Left ventricle myocardium inferior (tissue), 1 donor: ENCODE measurements around the gene NFASC. TPM values are rescaled to one million over a fixed set of nuclear protein-coding genes. Genes with fewer than 3 reads are reported as not detected.

ENCODE experiments used
- DNase-seq: peaks from one replicate; pipeline ENCODE4 v3.0.0-alpha.2; 2020
- H3K27ac ChIP-seq: fragments of 200-600 bp; replicated peaks from 2 replicates; pipeline ENCODE4 v1.8.0; 2021
- H3K27me3 ChIP-seq: fragments of 200-600 bp; 2 replicates; pipeline ENCODE4 v1.8.0; 2021; ENCODE audit warnings: low read depth
- H3K36me3 ChIP-seq: fragments of 200-600 bp; 2 replicates; pipeline ENCODE4 v1.8.0; 2021
- H3K4me1 ChIP-seq: fragments of 200-600 bp; 2 replicates; pipeline ENCODE4 v1.8.0; 2021
- H3K4me3 ChIP-seq: fragments of 200-600 bp; 2 replicates; pipeline ENCODE4 v1.8.0; 2021; ENCODE audit warnings: mild to moderate bottlenecking, moderate library complexity
- H3K9me3 ChIP-seq: fragments of 200-600 bp; replicated peaks from 2 replicates; pipeline ENCODE4 v1.8.0; 2021
- intact Hi-C: fragments of 100-400 bp; cut with micrococcal nuclease; formaldehyde crosslinking; loops from one replicate; pipeline ENCODE4 v1.11.0; 2022
- long read RNA-seq: library from polyadenylated mRNA; unstranded; transcript quantifications from one replicate; pipeline ENCODE4 v2.0.0, GENCODE V29; 2021
- total RNA-seq: library from RNA; stranded (reverse); fragmentation: NEBNext Ultra II Directional; extraction: Animal tissue kit (Norgen Biotek cat#: 25700); gene quantifications from one replicate; pipeline ENCODE4 v1.2.1, GENCODE V29; 2021
- TF ChIP-seq, protein P1 (sequence below): fragments of 200-600 bp; IDR thresholded peaks from 2 replicates; pipeline ENCODE4 v1.8.0; 2021; ENCODE audit warnings: antibody characterized with exemption, mild to moderate bottlenecking, borderline replicate concordance
- donor health status: DM: no; HTN: yes; CAD: no; lungs with severe emphysema.

The NFASC gene
- 8.2 TPM for total RNA-seq
- long read RNA-seq, partial matches to known transcripts, result 2 of 14 reads
- long read RNA-seq, other reads (novel, unspliced or antisense), result 12 of 14 reads

DNA sequence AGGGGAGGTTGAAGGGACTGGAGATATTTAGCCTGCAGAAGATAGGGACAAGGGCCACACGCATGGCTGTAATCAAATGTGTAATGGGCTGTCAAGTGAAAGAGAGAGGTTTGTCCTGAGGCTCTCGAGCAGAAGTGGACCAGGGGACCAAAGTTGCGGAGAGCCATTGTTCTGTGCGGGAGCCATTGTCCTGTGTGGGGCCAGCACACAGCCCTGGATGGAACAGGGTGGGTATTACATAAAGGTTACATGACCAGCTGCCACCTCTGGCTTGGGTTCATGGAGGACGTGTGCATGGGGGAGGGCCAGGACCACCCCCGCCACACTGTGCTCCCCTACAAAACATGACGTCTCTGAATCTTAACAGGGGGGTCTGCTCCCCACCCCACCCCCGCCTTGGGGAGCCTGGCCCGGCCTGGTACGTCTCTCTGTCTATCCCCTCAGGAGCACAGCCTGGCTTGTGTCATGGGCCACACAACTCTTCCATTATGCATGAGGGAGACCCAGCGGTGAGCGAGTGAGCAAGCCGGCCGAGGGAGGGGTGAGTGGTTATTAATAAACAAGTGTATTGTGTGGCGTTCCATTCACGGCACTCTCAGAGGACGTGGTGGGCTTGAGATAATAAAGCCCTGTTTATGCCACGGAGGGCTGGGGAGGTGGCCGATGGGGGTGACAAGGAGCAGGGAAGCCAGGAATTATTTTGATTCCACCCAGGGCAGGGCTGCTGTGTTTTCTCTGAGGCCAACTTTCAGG is at the start of gene NFASC:
Gene NFASC (plus strand): TSS at position 703 of the 753 bp plus-strand sequence. CDS start 73,454 bp downstream, outside the sequence.
- Histone ChIP-seq H3K27ac (peak within 1 kb of the TSS; percentile 69), H3K4me1 (peaks cover 62% of the 10 kb centered on the region), H3K27me3 (peaks cover 6% of the 10 kb centered on the region), H3K9me3 (no peaks in the 10 kb centered on the region), H3K4me3 (peak within 1 kb of the TSS; percentile 40), H3K36me3 (no peaks in the 10 kb centered on the region)
- DNase-seq, result no peak
- intact Hi-C loops, result no loop called here
- TF ChIP-seq, protein P1, sequence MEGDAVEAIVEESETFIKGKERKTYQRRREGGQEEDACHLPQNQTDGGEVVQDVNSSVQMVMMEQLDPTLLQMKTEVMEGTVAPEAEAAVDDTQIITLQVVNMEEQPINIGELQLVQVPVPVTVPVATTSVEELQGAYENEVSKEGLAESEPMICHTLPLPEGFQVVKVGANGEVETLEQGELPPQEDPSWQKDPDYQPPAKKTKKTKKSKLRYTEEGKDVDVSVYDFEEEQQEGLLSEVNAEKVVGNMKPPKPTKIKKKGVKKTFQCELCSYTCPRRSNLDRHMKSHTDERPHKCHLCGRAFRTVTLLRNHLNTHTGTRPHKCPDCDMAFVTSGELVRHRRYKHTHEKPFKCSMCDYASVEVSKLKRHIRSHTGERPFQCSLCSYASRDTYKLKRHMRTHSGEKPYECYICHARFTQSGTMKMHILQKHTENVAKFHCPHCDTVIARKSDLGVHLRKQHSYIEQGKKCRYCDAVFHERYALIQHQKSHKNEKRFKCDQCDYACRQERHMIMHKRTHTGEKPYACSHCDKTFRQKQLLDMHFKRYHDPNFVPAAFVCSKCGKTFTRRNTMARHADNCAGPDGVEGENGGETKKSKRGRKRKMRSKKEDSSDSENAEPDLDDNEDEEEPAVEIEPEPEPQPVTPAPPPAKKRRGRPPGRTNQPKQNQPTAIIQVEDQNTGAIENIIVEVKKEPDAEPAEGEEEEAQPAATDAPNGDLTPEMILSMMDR, result no peak

DNA sequence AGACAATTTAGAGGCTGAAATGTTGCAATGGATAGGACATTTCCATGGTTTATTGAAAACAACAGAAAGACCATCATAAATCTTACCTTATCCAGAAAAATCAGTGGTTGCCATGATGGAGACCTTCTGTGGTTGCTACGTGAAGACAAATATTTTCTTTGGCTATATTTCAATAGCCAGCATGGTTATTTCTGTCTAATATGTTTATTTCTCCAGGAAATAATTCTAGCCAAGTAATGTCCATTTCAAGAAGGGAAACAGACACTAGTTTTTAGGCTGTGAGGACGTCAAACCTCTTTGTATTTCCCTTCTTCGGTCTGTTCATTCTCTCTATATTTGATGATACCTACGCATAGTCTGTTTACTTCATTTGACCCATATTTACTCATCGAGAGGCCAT is 49.2 kb upstream of the NFASC start:
- Histone ChIP-seq H3K9me3 (no peaks in the 10 kb centered on the region), H3K36me3 (no peaks in the 10 kb centered on the region), H3K27ac (peak overlapping the region; percentile 69), H3K4me3 (no peak overlapping the region), H3K4me1 (peaks cover 51% of the 10 kb centered on the region), H3K27me3 (no peaks in the 10 kb centered on the region)
- no peak for DNase-seq
- TF ChIP-seq, protein P1, result no peak
- intact Hi-C loops, result no loop called here

DNA sequence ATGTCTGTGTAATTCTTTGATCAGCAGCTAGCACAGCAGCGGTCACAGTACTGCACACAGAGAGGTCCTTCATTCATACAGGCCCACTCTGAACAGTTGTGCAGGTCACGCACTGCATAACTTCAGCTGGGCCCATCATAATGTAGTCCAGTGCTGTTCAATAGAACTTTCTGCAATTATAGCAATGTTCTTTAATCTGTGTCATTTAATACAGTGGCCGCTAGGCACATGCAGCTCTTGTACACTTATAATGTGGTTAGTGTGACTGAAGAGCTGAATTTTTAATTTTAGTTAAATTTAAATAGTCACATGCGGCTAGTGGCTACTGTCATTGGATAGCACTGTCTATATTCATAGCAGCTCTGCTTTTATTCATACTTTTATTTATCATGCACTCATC is 48.7 kb upstream of the NFASC start:
- H3K36me3 ChIP-seq, result no peaks in the 10 kb centered on the region
- TF ChIP-seq, protein P1, result no peak
- intact Hi-C loops, result no loop called here
- H3K27me3 ChIP-seq, result no peaks in the 10 kb centered on the region
- H3K4me1 ChIP-seq, result peaks cover 51% of the 10 kb centered on the region
- DNase-seq, result no peak
- no peaks in the 10 kb centered on the region for H3K9me3 ChIP-seq
- no peak overlapping the region for H3K4me3 ChIP-seq
- peak overlapping the region; percentile 69 for H3K27ac ChIP-seq

DNA sequence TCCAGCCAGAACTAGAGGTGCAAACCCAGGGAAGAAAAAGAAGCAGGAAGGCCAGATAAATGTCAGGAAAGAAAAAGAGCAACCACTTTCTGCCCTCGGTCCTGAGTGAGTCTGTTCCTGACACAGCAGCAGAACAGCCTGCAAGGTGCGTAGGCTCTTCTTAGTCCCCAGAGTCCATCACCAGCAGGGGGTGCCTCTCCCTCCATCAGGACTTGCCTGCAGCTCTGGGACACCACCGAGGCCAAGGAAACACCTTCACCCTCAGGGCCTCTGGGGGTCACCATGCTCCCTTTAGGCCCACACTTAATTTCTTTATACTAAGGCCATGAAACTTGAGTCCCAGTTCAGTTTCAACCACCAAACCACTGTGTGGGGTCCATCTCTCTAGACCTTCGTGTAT is 43.7 kb upstream of the NFASC start:
- intact Hi-C loops, result no loop called here
- TF ChIP-seq, protein P1, result no peak
- DNase-seq, result no peak
- Histone ChIP-seq H3K27ac (no peak overlapping the region), H3K9me3 (no peaks in the 10 kb centered on the region), H3K27me3 (peaks cover 29% of the 10 kb centered on the region), H3K4me3 (no peak overlapping the region), H3K4me1 (peaks cover 34% of the 10 kb centered on the region), H3K36me3 (no peaks in the 10 kb centered on the region)

DNA sequence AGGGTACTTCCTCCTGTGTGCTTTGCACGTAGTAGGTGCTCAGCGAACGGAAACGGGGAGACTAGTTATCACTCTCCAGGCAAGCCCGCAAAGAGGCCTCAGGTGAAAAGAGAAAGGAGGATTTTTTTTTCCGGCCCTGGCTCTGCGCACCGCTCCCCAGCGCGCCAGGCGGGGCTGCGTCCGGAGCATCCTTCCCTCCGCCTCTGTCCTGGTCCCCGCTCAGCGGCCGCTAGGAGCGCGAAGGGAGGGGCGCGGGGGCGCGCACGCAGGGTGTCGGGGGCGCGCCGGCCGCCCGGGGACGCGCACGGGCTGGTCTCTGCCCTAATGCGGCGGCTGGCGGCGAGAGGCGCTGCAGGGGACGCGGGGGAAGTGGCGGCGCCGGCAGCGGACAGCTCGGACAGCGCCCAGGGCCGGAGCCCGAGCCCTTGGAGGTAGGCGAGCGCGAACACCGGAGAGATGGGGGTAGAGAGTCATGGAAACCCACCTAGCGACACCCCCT is 42.3 kb upstream of the NFASC start:
- peak overlapping the region; percentile 66 for H3K27ac ChIP-seq

More for the DNA sequence above, 42.3 kb upstream of the NFASC start:
- intact Hi-C loops, result no loop called here
- H3K9me3 ChIP-seq, result no peaks in the 10 kb centered on the region
- peaks cover 32% of the 10 kb centered on the region for H3K4me1 ChIP-seq
- H3K4me3 ChIP-seq, result peak overlapping the region; percentile 69
- DNase-seq, result peak; percentile 78
- TF ChIP-seq, protein P1, result peak; percentile 55
- no peaks in the 10 kb centered on the region for H3K36me3 ChIP-seq
- H3K27me3 ChIP-seq, result peaks cover 43% of the 10 kb centered on the region
